ENCODE measurements around the gene VCAN.

- TF ChIP-seq POLR2A (IDR thresholded peaks at IDR 0.05; ENCODE audit: extremely low read depth, insufficient read length) (no peak), MYC (IDR thresholded peaks at IDR 0.05; ENCODE audit: low read depth, low read length) (no peak)
- TF ChIP-seq, protein P1, sequence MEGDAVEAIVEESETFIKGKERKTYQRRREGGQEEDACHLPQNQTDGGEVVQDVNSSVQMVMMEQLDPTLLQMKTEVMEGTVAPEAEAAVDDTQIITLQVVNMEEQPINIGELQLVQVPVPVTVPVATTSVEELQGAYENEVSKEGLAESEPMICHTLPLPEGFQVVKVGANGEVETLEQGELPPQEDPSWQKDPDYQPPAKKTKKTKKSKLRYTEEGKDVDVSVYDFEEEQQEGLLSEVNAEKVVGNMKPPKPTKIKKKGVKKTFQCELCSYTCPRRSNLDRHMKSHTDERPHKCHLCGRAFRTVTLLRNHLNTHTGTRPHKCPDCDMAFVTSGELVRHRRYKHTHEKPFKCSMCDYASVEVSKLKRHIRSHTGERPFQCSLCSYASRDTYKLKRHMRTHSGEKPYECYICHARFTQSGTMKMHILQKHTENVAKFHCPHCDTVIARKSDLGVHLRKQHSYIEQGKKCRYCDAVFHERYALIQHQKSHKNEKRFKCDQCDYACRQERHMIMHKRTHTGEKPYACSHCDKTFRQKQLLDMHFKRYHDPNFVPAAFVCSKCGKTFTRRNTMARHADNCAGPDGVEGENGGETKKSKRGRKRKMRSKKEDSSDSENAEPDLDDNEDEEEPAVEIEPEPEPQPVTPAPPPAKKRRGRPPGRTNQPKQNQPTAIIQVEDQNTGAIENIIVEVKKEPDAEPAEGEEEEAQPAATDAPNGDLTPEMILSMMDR (IDR thresholded peaks at IDR 0.05; ENCODE audit: low read depth, low read length) = no peak
Measured at GRCh38 chr5:83517072-83517687, 45.6 kb downstream of the VCAN start.

Measured in NB4 (cell line).